ENCODE measurements around the gene LTBP1. TPM values are rescaled to one million over a fixed set of nuclear protein-coding genes. Genes with fewer than 3 reads are reported as not detected.

Gene LTBP1
- total RNA-seq, 1 experiment from 2014 or later, result 19.6 TPM

DNA sequence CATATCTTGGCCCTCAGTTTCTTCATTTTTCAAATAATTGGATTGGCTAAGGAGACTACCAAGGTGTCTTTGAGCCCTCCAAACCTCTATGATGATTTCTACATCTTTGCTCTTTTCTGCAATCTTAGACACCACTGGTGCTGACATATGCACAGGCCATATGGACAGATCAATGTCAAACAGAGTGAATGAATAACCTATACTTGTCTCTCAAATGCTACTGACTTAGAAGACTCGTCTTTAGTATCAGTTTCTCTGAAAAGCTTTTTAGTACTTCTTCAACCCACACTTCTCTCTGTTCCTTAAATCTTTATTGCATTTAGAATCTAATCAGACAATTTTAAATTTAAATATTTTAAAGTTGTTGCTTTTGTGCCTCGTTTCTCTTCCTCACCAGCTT is 258.2 kb downstream of the LTBP1 start:
- Histone ChIP-seq H3K36me3 (replicated peaks; ENCODE audit: control insufficient read depth, insufficient read depth, low read length) (no peaks in the 10 kb centered on the region), H3K4me3 (ENCODE audit: insufficient read depth, low read depth, low read length) (no peak overlapping the region), H3K27me3 (ENCODE audit: control insufficient read depth, insufficient read depth, low read length) (no peaks in the 10 kb centered on the region)
- no peak for DNase-seq

DNA sequence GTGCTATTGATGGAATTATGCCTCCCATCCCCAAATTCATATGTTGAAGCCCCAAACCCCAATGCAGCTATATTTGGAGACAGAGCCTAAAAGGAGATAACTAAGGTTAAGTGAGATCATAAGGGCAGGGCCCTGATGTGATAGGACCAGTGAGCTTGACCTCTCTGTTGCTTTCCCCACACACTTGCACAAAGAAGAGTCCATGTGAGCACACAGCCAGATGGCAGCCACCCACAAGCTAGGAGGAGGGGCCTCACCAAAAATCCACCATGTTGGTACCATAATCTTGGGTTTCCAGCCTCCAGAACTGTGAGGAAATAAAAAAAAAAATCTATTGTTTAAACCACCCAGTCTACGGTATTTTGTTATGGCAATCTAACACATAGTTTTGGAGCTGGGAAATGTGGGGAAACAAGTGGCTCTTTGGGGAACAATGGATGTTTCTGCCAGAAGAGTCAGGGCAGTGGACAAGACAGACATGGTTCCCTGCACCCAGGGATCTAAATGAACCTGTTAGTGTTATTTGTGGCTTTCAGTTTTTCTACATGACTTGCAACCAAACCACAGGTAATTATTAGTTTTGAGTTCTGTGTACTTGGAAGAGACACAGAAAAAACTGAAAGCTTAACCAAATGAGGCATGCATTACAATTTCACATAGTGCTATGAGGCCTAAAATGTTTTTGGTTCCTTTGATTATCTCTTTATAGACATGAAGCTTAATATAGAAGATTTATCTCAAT is 259.1 kb downstream of the LTBP1 start:
- Histone ChIP-seq H3K27me3 (ENCODE audit: control insufficient read depth, insufficient read depth, low read length) (no peaks in the 10 kb centered on the region), H3K36me3 (replicated peaks; ENCODE audit: control insufficient read depth, insufficient read depth, low read length) (no peaks in the 10 kb centered on the region), H3K4me3 (ENCODE audit: insufficient read depth, low read depth, low read length) (no peak overlapping the region)
- no peak for DNase-seq

DNA sequence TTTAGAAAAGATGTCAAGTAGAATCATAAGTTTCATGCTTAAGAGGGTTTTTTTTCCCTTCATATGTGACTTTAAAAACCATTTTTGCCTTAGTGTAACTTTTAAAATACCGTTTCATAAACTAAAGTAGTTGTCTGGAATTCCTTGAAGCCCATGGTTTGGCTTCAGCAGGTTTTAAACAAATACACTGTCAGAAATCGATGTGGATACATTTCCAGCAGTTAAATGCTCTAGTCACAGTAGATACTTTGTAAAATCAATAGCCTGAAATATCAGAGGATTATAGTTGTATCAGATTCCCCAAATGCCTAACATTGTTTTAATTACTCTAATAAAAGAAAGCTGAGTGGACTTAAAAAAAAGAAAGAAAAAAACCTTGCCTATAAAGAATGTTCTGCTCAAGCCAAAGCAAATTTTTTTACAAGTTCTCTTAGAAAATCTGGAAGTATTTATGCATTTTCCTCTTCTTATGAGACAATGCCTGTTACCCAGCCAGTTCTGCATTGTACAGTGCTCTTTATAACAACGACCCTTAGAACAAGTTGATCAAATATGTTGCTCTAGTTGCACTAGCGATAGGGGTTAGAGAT is 260.5 kb downstream of the LTBP1 start:
- Histone ChIP-seq H3K27me3 (ENCODE audit: control insufficient read depth, insufficient read depth, low read length) (no peaks in the 10 kb centered on the region), H3K4me3 (ENCODE audit: insufficient read depth, low read depth, low read length) (no peak overlapping the region), H3K36me3 (replicated peaks; ENCODE audit: control insufficient read depth, insufficient read depth, low read length) (no peaks in the 10 kb centered on the region)
- DNase-seq, result no peak

- no peak overlapping the region for H3K4me3 ChIP-seq (ENCODE audit: insufficient read depth, low read depth, low read length)
- no peaks in the 10 kb centered on the region for H3K36me3 ChIP-seq (replicated peaks; ENCODE audit: control insufficient read depth, insufficient read depth, low read length)
- DNase-seq, result peak; percentile 13
- H3K27me3 ChIP-seq (ENCODE audit: control insufficient read depth, insufficient read depth, low read length), result no peaks in the 10 kb centered on the region
Measured at GRCh38 chr2:33208400-33208799, 261.6 kb downstream of the LTBP1 start.

DNA sequence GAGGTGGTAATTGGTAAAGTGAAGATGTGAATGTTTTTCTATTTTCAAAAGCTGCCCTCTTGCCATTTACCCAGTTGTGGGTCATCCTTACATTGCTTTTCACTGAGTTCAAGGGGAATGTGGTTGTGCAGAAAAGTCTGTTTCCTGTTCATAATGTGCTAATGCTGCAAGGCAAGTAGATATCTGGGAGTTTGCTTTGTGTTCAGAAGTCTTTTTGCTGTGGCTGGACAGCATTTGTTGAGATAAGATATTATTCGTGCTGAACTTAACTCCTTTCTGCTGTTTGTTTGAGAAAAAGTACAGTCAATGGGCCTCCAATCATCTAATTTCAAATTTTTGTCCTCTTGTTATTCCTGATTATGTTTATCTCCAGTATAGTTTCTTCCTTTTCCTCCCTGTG is 263.2 kb downstream of the LTBP1 start:
- Histone ChIP-seq H3K36me3 (replicated peaks; ENCODE audit: control insufficient read depth, insufficient read depth, low read length) (no peaks in the 10 kb centered on the region), H3K27me3 (ENCODE audit: control insufficient read depth, insufficient read depth, low read length) (no peaks in the 10 kb centered on the region), H3K4me3 (ENCODE audit: insufficient read depth, low read depth, low read length) (no peak overlapping the region)
- no peak for DNase-seq

DNA sequence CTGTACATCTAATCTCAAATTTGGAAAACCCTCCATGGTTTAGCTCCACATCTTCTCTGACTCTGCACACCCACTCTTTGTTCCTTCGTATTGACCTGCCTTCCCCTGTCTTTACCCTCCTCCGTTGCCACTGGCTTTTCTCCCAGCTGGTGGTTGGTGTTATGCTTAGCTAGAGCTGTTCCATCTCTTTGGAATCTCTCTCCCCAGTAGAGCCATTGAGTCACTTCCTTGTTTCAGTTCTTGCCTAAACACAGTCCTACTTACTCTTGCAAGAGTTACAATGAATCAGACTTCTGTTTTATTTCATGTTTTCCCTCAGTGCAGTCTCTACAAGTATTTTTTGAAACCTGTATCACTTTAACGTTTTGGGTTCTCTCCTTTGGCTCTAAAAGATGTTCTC is 263.9 kb downstream of the LTBP1 start:
- DNase-seq, result peak; percentile 16

DNA sequence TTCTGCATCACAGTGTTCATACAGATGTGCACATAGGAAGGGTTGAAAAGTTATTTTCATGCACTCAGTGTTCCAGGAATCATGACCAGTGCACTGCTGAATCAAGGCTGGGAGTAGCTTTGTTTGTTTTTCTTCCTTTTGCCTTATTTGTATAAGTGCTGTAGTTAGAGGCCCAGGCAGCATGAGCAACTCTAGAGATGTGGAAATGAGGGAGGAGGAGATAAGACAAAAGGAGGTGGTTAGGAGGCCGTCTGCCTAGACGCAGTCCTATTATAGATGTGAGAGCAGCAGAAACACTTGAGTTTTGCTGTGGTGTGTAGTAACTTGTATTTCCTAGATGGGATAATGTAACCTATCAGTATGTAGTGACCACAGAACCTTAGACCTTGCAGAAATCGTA is 265.4 kb downstream of the LTBP1 start:
- H3K27me3 ChIP-seq (ENCODE audit: control insufficient read depth, insufficient read depth, low read length), result no peaks in the 10 kb centered on the region
- H3K36me3 ChIP-seq (replicated peaks; ENCODE audit: control insufficient read depth, insufficient read depth, low read length), result no peaks in the 10 kb centered on the region
- H3K4me3 ChIP-seq (ENCODE audit: insufficient read depth, low read depth, low read length), result no peak overlapping the region
- no peak for DNase-seq

More for the DNA sequence above, 263.9 kb downstream of the LTBP1 start:
- H3K4me3 ChIP-seq (ENCODE audit: insufficient read depth, low read depth, low read length), result no peak overlapping the region
- H3K36me3 ChIP-seq (replicated peaks; ENCODE audit: control insufficient read depth, insufficient read depth, low read length), result no peaks in the 10 kb centered on the region
- no peaks in the 10 kb centered on the region for H3K27me3 ChIP-seq (ENCODE audit: control insufficient read depth, insufficient read depth, low read length)

- no peak overlapping the region for H3K4me3 ChIP-seq (ENCODE audit: insufficient read depth, low read depth, low read length)
- no peaks in the 10 kb centered on the region for H3K36me3 ChIP-seq (replicated peaks; ENCODE audit: control insufficient read depth, insufficient read depth, low read length)
- no peak for DNase-seq
- H3K27me3 ChIP-seq (ENCODE audit: control insufficient read depth, insufficient read depth, low read length), result no peaks in the 10 kb centered on the region
Measured at GRCh38 chr2:33213244-33213643, 266.5 kb downstream of the LTBP1 start.

DNA sequence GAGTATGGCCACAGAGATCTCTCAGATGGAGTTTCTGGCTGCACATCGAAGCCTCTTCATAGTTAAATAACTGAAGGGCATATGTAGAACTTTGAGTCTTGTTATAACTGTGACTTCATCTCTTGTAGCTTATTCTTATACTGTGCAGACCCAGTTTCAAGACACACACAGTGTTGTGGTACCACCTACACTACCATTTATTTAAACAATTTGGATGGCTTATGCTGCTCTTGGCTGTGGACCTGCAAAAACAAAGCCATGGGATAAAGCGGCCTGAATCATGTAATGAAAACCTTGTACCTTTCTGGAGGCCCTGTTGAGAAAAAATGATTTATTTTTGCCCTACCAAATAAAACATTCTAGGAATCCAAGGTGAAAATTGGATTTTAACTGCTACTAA is 266.9 kb downstream of the LTBP1 start:
- H3K36me3 ChIP-seq (replicated peaks; ENCODE audit: control insufficient read depth, insufficient read depth, low read length), result no peaks in the 10 kb centered on the region
- DNase-seq, result no peak
- H3K27me3 ChIP-seq (ENCODE audit: control insufficient read depth, insufficient read depth, low read length), result no peaks in the 10 kb centered on the region
- no peak overlapping the region for H3K4me3 ChIP-seq (ENCODE audit: insufficient read depth, low read depth, low read length)

DNA sequence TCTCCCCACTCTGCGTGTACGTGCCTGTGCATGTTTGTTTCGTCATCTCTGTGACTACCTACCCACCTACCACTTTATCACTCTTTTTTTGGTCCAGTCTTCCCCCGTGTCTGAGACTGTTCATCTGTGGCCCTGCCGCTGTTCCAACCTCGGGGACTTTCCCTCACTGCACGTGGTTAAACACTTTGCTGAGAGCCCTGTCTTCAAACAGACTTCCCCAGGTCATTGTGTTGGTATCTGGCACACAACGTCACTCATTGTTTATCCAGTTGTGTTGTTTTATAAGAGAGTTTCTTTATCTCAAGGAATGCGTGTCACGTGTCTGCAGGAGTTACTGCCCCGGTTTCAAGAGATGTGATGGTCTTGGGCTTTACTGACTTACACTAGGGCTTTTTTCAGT is 267.7 kb downstream of the LTBP1 start:
- Histone ChIP-seq H3K27me3 (ENCODE audit: control insufficient read depth, insufficient read depth, low read length) (no peaks in the 10 kb centered on the region), H3K36me3 (replicated peaks; ENCODE audit: control insufficient read depth, insufficient read depth, low read length) (no peaks in the 10 kb centered on the region), H3K4me3 (ENCODE audit: insufficient read depth, low read depth, low read length) (no peak overlapping the region)
- no peak for DNase-seq

- H3K4me3 ChIP-seq (ENCODE audit: insufficient read depth, low read depth, low read length), result no peak overlapping the region
- no peak for DNase-seq
- no peaks in the 10 kb centered on the region for H3K27me3 ChIP-seq (ENCODE audit: control insufficient read depth, insufficient read depth, low read length)
- no peaks in the 10 kb centered on the region for H3K36me3 ChIP-seq (replicated peaks; ENCODE audit: control insufficient read depth, insufficient read depth, low read length)
Measured at GRCh38 chr2:33214857-33215256, 268.1 kb downstream of the LTBP1 start.

DNA sequence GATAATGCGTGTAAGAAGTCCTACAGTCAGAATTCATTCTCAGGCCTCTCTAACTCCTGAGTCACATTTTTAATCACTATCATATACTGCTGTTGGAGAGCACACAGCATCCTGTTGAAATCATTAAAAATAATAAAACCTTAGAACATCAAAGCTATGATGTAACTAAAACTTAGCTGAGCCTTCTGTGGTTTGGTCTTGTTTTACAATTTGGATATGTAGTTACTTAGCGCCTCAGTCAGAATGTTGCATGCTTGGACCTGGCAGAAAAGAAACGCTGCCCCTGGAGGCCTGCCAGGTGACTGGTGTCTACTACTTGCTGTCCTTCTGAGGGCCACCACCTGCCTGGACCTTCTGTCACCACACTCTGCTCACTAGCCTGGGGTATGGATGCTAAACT is 268.5 kb downstream of the LTBP1 start:
- no peaks in the 10 kb centered on the region for H3K27me3 ChIP-seq (ENCODE audit: control insufficient read depth, insufficient read depth, low read length)
- H3K4me3 ChIP-seq (ENCODE audit: insufficient read depth, low read depth, low read length), result no peak overlapping the region
- no peaks in the 10 kb centered on the region for H3K36me3 ChIP-seq (replicated peaks; ENCODE audit: control insufficient read depth, insufficient read depth, low read length)
- no peak for DNase-seq

GRCh38 chr2:33215983-33216382 is 269.2 kb downstream of the LTBP1 start:
- DNase-seq, result no peak
- no peak overlapping the region for H3K4me3 ChIP-seq (ENCODE audit: insufficient read depth, low read depth, low read length)
- no peaks in the 10 kb centered on the region for H3K27me3 ChIP-seq (ENCODE audit: control insufficient read depth, insufficient read depth, low read length)
- H3K36me3 ChIP-seq (replicated peaks; ENCODE audit: control insufficient read depth, insufficient read depth, low read length), result no peaks in the 10 kb centered on the region

DNA sequence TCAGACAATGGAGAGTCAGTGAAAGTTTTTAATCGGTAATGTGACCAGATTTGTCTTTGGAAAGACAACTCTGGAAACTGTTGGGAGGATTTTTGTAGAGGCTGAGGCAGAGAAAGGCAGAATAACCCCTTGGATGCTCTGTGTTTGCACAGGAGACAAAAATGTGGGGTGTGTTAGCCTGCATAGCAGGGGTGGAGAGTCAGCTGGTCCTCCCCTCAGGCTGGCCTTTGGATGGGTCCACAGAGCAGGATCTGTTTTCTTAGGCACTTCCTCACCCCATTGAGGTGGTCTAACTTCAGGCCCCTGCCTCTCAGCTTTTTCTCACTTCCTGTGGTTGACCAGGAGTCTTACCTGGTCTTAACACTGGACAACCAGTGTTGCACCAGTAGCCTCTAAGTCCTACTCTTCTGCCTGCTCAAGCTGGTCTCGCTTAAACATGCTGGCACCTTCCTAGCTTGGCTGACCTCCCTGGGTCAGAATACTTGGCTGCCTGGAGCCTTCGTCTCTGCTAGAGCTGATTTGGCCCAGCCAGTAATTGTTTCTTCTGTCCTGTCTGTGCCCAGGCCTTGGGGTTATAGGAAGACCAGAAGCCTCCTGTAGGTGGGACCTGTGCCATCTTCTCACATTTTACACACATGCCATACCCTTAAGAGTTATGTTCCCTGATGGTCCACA is 269.9 kb downstream of the LTBP1 start:
- Histone ChIP-seq H3K4me3 (ENCODE audit: insufficient read depth, low read depth, low read length) (no peak overlapping the region), H3K36me3 (replicated peaks; ENCODE audit: control insufficient read depth, insufficient read depth, low read length) (no peaks in the 10 kb centered on the region), H3K27me3 (ENCODE audit: control insufficient read depth, insufficient read depth, low read length) (no peaks in the 10 kb centered on the region)
- no peak for DNase-seq

DNA sequence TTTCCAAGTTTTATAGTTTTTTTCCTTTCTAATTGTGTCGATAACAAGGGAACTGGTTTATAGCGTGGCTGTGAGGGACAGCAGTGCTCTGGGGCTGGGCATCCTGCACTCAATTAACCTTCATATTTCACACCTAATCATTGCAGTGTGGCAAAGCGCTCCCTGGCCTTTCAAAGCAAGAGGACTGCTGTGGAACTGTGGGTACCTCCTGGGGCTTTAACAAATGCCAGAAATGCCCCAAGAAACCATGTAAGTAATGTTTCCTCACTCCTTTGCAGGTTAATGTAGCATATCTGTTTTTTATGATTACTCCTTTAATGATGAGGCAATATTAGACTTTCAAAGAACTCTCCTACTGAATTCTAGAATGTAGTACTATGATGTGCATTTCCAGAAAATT is 270.7 kb downstream of the LTBP1 start:
- Histone ChIP-seq H3K4me3 (ENCODE audit: insufficient read depth, low read depth, low read length) (no peak overlapping the region), H3K36me3 (replicated peaks; ENCODE audit: control insufficient read depth, insufficient read depth, low read length) (no peaks in the 10 kb centered on the region), H3K27me3 (ENCODE audit: control insufficient read depth, insufficient read depth, low read length) (no peaks in the 10 kb centered on the region)
- no peak for DNase-seq
